ENCODE data around the gene ATIC. TPM values are rescaled to one million over a fixed set of nuclear protein-coding genes. Genes with fewer than 3 reads are reported as not detected.

ATIC gene
- total and polyA plus RNA-seq, 12 donors: 33.7 to 164 (median 83.3) TPM

DNA sequence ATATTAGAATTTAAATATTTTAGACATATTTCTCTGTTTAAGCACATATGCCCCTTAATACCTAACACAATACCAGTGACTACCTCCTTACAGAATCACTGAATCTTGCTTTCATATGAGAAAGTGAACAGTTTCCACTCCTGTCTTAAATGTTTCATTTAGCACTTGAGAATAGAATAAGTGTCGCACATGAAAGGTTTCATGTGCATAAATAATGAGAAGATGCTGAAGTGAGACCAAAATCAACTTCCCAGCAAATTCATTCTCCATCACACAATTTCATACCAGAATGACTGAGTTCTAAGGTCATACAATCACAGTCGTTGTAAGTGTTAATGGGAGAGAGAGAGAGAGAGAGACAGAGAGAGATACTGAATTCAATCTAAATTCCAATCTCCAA lies 51.2 kb downstream of the ATIC start:
- DNase-seq: no peak
- 79 to 86% (median 85%) methylated on average over 2 of the region's 2 CpGs for WGBS, 4 donors
- Histone ChIP-seq H3K4me1 (replicated peaks in 1 of 2) (no peaks in the 10 kb centered on the region), H3K9me3 (replicated peaks in 1 of 3) (no peaks in the 10 kb centered on the region), H3K36me3 (replicated peaks in 1 of 2) (peaks cover 0 to 6% of the 10 kb centered on the region in 2 donors), H3K27ac (no peak overlapping the region), H3K27me3 (no peaks in the 10 kb centered on the region), H3K4me3 (no peak overlapping the region)
- TF ChIP-seq, protein P1, sequence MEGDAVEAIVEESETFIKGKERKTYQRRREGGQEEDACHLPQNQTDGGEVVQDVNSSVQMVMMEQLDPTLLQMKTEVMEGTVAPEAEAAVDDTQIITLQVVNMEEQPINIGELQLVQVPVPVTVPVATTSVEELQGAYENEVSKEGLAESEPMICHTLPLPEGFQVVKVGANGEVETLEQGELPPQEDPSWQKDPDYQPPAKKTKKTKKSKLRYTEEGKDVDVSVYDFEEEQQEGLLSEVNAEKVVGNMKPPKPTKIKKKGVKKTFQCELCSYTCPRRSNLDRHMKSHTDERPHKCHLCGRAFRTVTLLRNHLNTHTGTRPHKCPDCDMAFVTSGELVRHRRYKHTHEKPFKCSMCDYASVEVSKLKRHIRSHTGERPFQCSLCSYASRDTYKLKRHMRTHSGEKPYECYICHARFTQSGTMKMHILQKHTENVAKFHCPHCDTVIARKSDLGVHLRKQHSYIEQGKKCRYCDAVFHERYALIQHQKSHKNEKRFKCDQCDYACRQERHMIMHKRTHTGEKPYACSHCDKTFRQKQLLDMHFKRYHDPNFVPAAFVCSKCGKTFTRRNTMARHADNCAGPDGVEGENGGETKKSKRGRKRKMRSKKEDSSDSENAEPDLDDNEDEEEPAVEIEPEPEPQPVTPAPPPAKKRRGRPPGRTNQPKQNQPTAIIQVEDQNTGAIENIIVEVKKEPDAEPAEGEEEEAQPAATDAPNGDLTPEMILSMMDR (IDR thresholded peaks at IDR 0.05): no peak
- no peak for TF ChIP-seq POLR2A (IDR thresholded peaks at IDR 0.05)
- intact Hi-C loops (cut with DNase I): no loop called here

DNA sequence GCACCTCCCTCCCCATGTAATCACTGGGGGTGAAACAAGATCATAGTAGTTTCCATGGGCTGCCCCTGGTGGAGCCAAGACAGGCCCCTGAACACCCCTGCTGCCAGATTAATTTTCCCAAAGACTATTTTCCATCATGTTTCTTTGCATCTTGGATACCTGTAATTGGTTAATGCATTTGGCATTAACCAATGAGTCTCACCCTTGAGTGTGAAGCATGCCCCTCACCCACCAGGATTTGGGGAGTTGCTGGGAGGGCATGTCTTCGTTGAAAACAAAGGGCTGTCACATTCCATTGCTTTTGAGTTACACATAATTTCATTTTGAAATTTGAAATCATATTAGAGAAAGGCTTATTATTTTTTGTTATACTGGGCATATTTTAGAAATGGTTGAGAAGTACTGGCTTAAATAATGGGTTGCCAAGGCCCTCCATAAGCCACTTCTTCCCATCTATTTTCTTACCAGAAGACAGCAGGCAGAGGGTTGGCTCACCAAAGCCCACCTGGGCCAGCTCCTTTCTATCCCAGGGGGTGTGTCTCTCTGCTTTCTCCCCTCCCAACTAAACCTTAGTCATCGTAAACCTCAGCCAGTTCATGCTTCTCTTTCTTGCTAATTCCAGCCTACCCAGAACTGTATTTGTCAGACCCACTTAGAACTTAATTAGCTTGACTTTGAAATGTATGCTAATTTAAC lies 51.8 kb downstream of the ATIC start:
- Histone ChIP-seq H3K4me3 (no peak overlapping the region), H3K9me3 (replicated peaks in 1 of 3) (no peaks in the 10 kb centered on the region), H3K4me1 (replicated peaks in 1 of 2) (no peaks in the 10 kb centered on the region), H3K27ac (no peak overlapping the region), H3K36me3 (replicated peaks in 1 of 2) (peaks cover 0 to 6% of the 10 kb centered on the region in 2 donors), H3K27me3 (no peaks in the 10 kb centered on the region)
- TF ChIP-seq, protein P1 (IDR thresholded peaks at IDR 0.05): no peak
- no peak for TF ChIP-seq POLR2A (IDR thresholded peaks at IDR 0.05)
- WGBS, 4 donors: 88 to 93% (median 91%) methylated on average over 2 of the region's 2 CpGs
- intact Hi-C loops (cut with DNase I): no loop called here
- no peak for DNase-seq

DNA sequence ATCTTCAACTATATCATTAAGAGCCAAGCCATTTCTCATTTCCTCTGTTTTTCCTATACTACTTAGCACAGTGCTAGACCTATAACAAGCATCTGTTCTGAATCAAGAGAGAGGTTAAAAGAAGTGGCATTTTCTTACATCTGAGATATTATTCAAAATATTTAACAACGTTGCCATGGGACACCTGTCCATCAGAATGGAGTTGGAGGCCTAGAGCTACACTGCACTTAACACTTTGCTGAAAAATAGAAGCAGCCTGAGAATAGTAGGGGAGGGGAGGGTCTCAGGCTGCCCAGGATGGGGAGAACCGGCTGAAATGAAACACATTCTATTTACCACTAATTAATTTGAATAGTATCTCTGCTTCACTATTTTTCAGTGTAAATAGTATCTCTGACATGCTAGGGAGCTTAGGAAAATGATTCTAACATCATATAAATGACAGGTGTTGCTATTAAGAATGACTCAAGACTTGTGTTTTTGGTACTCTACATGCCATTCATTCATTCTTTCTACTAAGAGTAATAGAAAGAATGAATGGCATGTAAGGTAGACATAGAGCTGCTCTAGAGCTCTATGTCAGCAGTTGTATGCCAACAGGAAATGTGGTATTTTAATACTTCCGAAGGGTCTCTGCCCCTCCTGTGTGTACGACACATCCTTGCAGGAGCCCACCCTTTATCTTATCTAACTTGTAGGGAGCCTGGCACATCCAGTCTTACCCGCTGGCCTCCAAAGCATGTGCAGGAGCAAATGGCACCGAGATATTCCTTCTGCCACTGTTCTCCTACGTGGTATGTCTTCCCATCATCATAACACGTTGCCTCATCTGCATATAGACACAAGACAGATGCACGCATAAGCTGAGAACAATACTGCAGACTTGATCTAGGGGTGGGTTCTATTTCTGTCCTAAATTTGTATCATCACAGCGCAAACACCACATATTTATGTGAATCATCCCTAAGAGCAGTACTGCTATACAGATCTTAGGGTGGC lies 52.6 kb downstream of the ATIC start:
- intact Hi-C loops (cut with DNase I): no loop called here
- no peak overlapping the region for H3K27ac ChIP-seq
- no peak for DNase-seq

More for the DNA sequence above, 52.6 kb downstream of the ATIC start:
- H3K4me3 ChIP-seq: no peak overlapping the region
- no peaks in the 10 kb centered on the region for H3K27me3 ChIP-seq
- H3K4me1 ChIP-seq (replicated peaks in 1 of 2): no peaks in the 10 kb centered on the region
- no peaks in the 10 kb centered on the region for H3K9me3 ChIP-seq (replicated peaks in 1 of 3)
- WGBS, 4 donors: 91 to 94% (median 92%) methylated on average over 10 of the region's 10 CpGs
- peaks cover 0 to 6% of the 10 kb centered on the region in 2 donors for H3K36me3 ChIP-seq (replicated peaks in 1 of 2)
- no peak for TF ChIP-seq POLR2A (IDR thresholded peaks at IDR 0.05)
- TF ChIP-seq, protein P1 (IDR thresholded peaks at IDR 0.05): no peak

Data from adrenal gland (tissue), 12 donors.